ENCODE results near the gene MYH14. TPM values are rescaled to one million over a fixed set of nuclear protein-coding genes. Genes with fewer than 3 reads are reported as not detected.

The MYH14 gene
- total RNA-seq, 1 donor from 2014 or later, result 0.17 TPM

DNA sequence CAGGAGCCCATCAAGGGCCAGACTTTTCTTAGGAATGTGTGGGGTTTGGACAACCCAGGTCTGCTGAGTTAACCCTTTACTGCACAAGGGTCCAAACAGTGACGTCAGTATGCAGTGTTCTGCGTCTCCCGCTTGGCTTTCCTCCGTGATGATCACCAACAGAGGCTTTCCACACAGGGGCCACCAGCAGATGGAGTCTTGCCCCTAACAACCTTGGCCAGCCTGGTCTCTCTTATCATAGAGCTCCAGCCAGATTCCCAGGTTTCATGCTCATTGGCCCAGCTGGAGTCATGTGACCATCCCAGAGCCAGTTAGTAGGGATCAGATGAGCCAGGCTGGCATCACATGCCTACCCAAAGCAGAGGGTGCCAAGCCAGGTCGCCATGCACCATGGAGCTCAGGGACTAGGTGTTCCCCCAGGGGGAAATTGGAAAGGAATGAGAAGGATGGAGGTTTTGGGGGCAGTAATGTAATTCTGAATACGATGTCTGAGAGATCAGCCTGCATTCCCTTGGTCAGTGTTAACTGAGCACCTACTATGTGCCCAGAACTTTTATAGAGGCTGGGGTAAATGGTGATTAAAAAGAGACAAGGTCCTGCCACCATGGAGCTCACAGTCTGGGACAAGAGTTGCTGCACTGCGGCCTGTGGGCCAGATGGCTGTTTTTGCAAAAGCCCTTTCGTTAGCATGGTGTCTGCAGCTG is 61.2 kb downstream of the MYH14 start:
- peak; percentile 43 for DNase-seq

DNA sequence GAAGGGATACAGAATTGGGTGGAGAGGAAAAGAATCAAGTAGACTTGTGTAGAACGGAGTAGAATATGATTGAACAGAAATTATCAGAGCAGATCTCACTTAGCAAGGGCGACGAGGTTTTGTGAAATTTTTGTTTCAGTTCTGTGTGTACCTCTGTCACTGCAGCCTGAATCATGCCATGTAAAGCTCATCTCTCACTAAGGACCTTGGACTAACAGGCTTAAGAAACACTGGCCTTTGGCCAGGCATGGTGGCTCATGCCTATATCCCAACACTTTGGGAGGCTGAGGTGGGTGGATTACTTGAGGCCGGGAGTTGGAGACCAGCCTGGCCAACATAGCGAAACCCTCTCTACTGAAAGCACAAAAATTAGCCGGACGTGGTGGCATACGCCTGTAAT is 62.6 kb downstream of the MYH14 start:
- DNase-seq, result no peak

DNA sequence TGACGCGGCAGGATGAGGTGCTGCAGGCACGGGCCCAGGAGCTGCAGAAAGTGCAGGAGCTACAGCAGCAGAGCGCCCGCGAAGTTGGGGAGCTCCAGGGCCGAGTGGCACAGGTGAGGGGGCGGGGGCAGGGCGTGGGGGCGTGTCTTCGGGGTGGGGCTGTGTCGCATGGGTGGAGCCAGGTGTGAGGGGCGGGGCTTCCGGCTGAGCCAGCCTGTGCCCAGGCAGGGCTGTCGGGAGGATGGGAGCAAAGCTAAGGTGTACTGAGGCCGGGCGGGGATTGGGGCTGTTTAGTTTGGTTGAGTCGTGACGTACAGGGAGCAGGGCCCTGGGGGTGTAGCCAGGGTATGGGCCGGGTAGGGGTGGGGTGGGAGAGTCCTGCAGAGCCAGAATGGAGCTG is 63.5 kb downstream of the MYH14 start:
- DNase-seq, result no peak

DNA sequence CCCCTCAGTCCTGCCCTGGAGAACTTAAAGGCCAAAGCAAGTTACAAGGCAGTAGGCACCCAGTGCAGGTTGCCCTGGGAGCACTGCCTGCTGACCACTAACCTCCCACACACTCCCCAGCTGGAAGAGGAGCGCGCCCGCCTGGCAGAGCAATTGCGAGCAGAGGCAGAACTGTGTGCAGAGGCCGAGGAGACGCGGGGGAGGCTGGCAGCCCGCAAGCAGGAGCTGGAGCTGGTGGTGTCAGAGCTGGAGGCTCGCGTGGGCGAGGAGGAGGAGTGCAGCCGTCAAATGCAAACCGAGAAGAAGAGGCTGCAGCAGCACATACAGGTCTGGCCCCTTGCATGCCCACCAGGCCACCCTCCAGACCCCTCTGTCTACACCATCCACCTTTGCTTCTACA is 64.6 kb downstream of the MYH14 start:
- no peak for DNase-seq

DNA sequence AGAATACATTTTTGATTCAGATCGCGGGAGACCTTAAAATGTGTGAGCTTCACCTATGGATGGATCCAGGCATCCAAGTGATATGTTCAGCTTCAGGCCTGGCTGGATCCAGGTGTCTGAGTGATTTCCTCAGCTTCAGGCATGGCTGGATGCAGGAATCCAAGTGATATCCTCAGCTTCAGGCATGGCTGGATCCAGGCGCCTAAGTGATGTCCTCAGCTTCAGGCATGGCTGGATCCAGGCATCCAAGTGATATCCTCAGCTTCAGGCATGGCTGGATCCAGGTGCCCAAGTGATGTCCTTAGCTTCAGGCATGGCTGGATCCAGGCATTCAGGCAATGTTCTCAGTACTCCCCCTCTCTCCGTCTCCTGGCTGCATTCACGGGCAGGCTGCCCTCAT is 65.1 kb downstream of the MYH14 start:
- DNase-seq, result no peak

DNA sequence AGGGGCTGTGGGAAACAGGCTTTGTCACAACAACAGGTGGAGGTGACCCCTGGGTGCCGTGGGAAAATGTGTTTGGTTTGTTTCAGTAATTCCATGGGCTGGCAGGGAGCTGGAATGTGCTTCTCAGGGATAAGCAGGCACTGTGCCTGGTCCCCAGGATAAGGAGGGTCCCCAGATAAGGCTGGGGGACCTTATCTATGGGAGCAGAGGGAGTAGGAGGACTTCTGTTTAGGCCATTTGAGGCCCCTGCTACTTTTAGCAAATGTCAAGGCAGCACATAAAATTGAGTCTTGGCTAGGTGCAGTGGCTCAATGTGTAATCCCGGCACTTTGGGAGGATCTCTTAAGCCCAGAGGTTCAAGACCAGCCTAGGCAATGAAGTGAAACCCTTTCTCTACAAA is 66.2 kb downstream of the MYH14 start:
- DNase-seq, result no peak

DNA sequence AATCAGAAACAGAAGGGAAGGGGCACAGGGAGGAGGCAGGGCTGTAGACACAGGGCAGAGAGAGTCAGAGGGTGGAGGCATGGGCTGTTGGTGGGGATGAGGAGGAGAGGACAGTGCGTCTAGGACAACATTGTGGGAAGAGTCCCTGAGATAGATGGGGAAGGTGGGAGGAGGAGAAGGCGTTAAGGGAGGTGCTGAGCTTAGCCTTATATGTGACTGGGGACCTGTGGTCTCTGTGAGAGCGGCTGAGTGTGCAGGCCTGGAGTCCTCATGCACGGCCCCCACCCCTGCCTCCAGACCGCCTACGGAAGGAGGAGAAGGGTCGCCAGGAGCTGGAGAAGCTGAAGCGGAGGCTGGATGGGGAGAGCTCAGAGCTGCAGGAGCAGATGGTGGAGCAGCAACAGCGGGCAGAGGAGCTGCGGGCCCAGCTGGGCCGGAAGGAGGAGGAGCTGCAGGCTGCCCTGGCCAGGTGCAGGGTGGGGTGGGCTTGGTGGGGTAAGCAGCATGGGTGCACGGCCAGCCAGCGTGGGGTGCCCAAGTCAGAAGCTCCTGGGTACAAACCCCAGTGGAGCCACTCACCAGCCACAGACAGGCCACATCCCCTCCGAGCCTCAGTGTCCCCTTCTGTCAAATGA is 69.0 kb downstream of the MYH14 start:
- no peak for DNase-seq

DNA sequence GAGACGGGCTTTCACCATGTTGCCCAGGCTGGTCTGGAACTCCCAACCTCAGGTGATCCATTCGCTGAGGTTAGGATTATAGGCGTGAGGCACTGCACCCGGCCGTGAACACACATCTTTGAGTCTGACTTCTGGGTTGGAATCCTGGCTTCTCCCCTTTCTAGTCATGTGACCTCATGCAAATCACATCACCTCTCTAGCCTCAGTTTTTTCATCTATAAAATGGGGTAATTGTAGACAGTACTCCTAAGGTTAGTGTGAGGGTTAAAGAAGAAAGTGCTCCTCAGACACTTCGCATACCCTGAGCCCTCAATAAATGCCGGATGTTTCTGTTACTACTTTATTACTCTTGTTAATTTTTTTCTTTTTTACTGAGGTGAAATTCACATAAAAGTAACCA is 70.4 kb downstream of the MYH14 start:
- no peak for DNase-seq

DNA sequence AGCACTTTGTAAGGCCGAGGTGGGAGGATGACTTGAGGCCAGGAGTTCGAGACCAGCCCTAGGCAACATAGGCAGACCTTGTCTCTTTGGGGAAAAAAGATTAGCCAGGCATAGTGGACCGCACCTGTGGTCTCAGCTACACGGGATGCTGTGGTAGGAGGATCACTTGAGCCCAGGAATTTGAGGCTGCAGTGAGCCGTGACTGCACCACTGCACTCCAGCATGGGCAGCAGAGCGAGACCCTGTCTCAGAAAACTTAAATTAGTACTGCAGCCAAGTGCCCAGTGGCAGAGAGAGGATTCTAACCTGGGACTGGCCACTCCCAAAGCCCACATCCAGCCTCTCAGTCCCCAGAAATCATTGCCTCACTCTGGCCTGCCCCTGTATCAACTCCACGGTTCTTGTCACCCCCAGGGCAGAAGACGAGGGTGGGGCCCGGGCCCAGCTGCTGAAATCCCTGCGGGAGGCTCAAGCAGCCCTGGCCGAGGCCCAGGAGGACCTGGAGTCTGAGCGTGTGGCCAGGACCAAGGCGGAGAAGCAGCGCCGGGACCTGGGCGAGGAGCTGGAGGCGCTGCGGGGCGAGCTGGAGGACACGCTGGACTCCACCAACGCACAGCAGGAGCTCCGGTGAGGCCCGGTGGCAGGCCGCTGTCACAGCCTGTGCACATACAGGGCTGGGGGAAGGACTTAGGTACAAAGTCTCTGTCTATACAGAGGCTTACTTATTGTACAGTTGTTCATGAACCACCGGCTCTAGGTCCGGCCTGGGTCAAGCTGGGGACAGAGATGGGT is 72.4 kb downstream of the MYH14 start:
- no peak for DNase-seq

DNA sequence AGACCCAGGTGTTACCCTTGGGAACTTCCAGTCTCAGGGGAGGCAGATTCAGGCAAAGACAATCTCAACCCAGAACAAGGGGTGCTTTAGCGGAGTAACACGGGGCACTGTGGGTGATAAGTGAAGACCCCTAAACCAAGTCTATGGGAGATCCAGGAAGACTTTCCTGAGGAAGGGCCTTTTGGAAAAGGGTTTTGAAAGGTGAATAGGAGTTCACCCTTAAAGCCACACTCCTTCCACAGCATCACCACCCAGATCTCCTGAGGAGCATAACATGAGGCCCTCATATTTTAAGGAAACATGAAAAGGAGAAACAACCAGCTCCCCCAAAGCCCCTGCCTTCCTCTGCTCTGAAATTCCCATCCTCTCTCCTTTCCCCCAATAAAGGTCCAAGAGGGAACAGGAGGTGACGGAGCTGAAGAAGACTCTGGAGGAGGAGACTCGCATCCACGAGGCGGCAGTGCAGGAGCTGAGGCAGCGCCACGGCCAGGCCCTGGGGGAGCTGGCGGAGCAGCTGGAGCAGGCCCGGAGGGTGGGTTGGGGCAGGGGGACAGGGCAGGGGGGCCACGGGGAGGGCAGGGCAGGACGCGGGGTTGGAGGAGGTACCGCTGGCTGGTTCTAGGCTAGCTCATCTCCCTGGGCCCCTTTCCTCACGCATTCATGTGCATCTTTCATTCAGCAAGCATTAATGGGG is 73.1 kb downstream of the MYH14 start:
- DNase-seq, result no peak

DNA sequence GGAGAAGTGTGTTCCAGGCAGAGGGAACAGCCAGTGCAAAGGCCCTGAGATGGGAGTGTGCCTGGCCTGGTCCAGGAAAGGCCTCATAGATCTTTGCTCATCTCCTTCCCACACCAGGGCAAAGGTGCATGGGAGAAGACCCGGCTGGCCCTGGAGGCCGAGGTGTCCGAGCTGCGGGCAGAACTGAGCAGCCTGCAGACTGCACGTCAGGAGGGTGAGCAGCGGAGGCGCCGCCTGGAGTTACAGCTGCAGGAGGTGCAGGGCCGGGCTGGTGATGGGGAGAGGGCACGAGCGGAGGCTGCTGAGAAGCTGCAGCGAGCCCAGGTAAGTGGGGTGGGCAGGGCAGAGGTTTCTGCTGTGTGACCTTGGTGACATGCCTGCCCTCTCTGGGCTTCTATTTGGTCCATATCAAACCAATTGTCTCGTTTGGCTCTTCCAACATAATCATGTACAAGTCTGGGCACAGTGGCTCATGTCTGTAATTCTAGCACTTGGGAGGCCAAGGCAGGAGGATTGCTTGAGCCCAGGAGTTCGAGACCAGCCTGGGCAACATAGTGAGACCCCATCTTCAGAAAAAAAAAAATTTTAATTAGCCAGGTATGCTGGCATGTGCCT is 74.7 kb downstream of the MYH14 start:
- no peak for DNase-seq

DNA sequence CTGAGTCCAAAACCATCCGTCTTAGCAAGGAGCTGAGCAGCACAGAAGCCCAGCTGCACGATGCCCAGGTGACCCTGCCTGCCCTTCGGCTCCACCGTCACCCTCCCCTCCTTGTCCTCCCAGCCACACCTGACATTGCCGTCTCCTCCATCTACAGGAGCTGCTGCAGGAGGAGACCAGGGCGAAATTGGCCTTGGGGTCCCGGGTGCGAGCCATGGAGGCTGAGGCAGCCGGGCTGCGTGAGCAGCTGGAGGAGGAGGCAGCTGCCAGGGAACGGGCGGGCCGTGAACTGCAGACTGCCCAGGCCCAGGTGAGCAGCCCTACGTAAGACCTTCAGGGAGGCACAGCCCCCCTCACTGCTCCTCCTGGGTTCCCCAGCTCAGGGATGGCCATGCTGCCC is 76.7 kb downstream of the MYH14 start:
- DNase-seq, result no peak

DNA sequence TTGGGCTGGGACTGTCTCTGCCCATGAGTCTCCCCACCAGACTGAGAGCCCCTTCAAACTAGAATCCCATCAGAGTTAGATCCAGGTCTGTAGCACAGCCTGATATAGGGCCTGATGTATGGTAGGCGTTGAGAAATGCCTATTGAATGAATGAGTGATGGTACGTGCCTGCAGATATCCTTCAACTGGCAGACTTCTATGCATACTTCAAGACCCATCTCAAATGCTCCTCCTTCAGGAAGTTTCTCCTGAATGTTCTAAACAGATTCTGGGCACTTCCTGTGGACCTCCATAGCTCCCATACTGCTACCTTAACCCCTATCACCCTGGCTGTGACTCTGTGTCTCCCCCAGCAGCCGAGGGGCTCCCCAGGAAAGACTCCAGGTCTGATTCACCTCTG is 77.6 kb downstream of the MYH14 start:
- no peak for DNase-seq

DNA sequence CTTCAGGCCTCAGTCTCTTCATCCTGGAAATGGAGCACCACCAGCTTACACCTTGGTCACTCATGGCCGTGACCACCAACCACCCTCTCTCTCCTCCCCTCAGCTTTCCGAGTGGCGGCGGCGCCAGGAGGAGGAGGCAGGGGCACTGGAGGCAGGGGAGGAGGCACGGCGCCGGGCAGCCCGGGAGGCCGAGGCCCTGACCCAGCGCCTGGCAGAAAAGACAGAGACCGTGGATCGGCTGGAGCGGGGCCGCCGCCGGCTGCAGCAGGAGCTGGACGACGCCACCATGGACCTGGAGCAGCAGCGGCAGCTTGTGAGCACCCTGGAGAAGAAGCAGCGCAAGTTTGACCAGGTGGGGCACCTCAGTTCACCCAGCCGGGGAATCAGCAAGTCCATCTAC is 78.1 kb downstream of the MYH14 start:
- DNase-seq, result no peak

DNA sequence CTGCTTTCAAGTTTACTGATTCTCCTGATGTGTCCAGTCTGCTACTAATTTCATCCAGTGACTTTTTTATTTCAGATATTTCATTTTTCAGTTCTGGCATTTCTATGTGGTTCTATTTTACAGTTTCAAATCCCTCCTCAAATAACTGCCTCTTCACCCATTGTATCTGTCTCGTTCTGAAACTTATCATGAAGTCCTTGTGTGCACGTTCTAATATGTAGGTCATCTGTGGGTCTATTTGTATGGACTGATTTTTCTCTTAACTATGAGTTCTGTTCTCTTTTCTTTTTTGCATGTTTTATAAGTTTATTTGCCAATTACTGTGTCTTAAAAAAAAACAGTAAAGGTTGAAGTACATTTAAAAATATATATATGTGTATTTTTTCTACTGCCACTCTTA is 82.4 kb downstream of the MYH14 start:
- no peak for DNase-seq

DNA sequence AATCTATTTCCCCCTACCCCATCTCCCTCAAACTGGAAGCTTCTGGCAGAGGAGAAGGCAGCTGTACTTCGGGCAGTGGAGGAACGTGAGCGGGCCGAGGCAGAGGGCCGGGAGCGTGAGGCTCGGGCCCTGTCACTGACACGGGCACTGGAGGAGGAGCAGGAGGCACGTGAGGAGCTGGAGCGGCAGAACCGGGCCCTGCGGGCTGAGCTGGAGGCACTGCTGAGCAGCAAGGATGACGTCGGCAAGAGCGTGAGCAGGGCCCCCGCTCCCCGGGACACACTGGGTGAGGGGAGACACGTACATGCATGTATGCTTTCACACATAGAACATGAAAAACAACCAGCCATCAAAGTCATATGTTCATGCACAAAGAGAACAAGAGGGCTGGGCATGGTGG is 83.0 kb downstream of the MYH14 start:
- no peak for DNase-seq

DNA sequence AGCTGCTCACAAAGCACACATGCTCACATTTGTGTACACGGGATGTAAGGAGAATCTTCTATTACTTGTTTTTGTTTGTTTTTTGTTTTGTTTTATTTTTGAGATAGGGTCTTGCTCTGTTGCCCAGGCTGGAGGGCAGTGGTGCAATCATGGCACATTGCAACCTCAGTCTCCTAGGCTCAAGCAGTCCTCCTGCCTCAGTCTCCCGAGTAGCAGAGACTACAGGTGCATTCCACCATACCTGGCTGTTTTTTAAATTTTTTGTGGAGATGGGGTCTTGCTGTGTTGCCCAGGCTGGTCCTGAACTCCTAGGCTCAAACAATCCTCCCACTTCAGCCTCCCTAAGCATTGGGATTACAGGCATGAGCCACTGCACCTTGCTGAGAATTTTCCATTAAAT is 83.9 kb downstream of the MYH14 start:
- DNase-seq, result no peak

DNA sequence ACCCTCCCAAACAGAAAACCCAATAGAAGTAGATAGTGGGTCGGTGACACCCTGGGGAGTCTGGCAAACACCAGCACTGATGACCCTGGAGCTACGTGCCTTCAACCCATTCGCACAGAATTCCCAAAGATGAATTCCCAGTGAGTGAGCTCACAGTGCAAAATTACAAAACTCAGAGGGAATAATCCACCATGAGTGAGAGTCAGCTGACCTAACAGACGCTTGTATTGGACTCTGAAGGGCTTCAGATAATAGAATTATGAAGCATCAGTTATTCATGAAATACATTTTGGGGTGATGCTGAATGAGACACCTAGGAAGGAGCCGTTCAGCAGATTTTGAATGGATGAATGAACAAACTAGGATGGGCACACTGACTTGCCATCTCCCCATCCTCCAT is 85.5 kb downstream of the MYH14 start:
- DNase-seq, result no peak

DNA sequence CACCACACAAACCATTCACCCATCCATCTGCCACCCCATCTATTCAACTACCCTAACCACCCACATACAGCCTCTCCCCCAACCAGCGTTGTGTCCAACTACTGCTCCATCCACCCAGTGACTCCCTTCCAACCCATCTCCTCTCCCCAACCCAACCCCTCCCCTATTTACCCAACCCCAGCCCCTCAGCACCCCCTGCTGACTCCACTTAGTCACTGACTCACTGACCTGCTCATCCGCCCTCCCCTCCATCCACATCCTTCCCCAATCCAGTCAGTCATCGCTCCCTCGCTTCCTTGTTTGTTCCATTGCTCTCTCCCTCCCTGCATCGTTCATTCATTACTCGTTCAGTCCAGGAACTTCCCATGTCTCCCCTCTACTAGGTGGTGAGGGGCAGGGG is 86.6 kb downstream of the MYH14 start:
- DNase-seq, result no peak

DNA sequence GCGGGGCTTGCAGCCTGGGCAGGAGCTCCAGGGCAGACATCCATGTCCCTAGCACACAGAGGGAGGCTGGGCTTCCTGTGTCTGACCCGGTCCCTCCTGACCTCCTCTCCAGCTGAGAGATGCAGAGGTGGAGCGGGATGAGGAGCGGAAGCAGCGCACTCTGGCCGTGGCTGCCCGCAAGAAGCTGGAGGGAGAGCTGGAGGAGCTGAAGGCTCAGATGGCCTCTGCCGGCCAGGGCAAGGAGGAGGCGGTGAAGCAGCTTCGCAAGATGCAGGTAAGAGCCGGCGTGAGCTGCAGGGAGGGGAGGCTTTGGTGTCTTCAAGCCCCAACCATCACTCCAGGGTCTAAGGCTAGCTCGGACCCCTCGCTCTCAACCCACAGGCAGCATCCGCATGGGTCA is 87.4 kb downstream of the MYH14 start:
- DNase-seq, result no peak

DNA sequence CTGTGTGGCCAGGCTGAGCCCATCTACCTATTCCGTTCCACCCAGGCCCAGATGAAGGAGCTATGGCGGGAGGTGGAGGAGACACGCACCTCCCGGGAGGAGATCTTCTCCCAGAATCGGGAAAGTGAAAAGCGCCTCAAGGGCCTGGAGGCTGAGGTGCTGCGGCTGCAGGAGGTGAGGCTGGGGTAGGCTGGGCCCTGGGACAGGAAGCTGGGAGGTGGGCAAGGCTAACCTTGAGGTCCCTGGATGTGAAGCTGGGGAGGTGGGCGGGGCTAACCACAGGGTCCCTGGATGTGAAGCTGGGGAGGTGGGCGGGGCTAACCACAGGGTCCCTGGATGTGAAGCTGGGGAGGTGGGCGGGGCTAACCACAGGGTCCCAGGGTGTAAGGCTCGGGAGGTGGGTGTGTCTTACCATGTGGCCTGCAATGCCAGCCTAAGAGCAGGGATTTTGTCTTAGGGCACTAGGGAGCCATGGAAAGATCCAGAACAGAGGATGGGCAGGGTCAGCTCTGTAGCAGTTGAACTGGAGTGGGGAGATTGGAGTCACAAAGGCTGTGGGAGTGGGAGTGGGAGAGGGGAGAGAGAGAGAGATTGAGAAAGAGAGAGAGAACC is 88.9 kb downstream of the MYH14 start:
- DNase-seq, result no peak

DNA sequence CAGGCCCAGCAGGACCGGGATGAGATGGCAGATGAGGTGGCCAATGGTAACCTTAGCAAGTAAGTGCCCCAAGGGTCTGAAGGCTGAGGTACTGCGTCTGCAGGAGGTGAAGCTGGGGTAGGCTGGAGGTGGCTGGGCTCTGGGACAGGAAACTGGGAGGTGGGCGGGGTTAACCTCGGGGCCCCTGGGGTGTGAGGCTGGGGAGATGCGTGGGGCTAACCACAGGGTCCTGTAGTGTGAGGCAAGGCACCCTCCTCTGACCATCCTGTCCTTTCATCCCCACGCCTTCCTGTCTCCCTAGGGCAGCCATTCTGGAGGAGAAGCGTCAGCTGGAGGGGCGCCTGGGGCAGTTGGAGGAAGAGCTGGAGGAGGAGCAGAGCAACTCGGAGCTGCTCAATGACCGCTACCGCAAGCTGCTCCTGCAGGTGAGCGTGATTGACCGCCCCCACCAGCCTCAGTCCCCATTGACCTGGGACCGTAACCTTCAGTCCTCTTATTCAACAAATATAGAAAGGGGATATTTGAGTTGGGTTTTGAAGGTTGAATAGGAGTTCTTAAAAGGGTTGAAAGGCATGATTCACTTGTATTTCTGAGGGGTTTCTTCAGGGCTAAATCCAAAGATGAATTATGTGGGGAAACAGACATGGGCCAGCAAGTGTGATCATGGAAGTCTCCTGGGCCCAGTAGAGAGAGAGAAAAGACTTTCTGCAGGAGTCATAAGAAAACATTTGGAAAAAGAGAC is 90.0 kb downstream of the MYH14 start:
- DNase-seq, result no peak

All from dermis blood vessel endothelial cell (primary cell).